HUES64 (cell line): ENCODE measurements around the gene MYRIP.

Source experiments
- H3K27ac ChIP-seq: 2 replicates; pipeline ENCODE4 v1.7.0; 2013; ENCODE audit warnings: low read depth, low read length, inconsistent platforms
- H3K27me3 ChIP-seq: 2 replicates; pipeline ENCODE4 v1.6.1; 2013; ENCODE audit warnings: mild to moderate bottlenecking, low read length; ENCODE audit not compliant: insufficient read depth
- H3K36me3 ChIP-seq: 2 replicates; pipeline ENCODE4 v1.6.1; 2013; ENCODE audit warnings: mild to moderate bottlenecking, low read length; ENCODE audit not compliant: insufficient read depth
- H3K4me1 ChIP-seq: 2 replicates; pipeline ENCODE4 v1.6.1; 2013; ENCODE audit warnings: mild to moderate bottlenecking, low read length, moderate library complexity; ENCODE audit not compliant: insufficient read depth
- H3K4me3 ChIP-seq: 2 replicates; pipeline ENCODE4 v1.5.1; 2013; ENCODE audit warnings: mild to moderate bottlenecking, low read length, moderate library complexity
- H3K9ac ChIP-seq: 2 replicates; pipeline ENCODE4 v1.6.1; 2013; ENCODE audit warnings: mild to moderate bottlenecking, low read depth, low read length
- H3K9me3 ChIP-seq: 2 replicates; pipeline ENCODE4 v1.6.1; 2013; ENCODE audit warnings: low read depth, low read length; ENCODE audit not compliant: insufficient read depth
- WGBS: fragments of 150-250, 120-280 bp; methylation state at CpG from one replicate; pipeline ENCODE4 v1.1.7; 2013; ENCODE audit warnings: missing lambda C conversion rate; 5-methylcytosine and 5-hydroxymethylcytosine counted together

The MYRIP gene

GRCh38 chr3:39849992-39850715 is 40.7 kb downstream of the MYRIP start:
- H3K27me3 ChIP-seq, result no peaks in the 10 kb centered on the region
- H3K27ac ChIP-seq, result no peak overlapping the region
- 90% methylated on average over 3 of the region's 3 CpGs for WGBS
- H3K9me3 ChIP-seq, result no peaks in the 10 kb centered on the region
- H3K9ac ChIP-seq, result no peak overlapping the region
- H3K4me1 ChIP-seq, result no peaks in the 10 kb centered on the region
- H3K36me3 ChIP-seq, result no peaks in the 10 kb centered on the region
- H3K4me3 ChIP-seq, result no peak overlapping the region

- no peak overlapping the region for H3K27ac ChIP-seq
- no peaks in the 10 kb centered on the region for H3K27me3 ChIP-seq
- WGBS, result 97% methylated on average over 2 of the region's 2 CpGs
Measured at GRCh38 chr3:39850716-39851032, 41.3 kb downstream of the MYRIP start.

DNA sequence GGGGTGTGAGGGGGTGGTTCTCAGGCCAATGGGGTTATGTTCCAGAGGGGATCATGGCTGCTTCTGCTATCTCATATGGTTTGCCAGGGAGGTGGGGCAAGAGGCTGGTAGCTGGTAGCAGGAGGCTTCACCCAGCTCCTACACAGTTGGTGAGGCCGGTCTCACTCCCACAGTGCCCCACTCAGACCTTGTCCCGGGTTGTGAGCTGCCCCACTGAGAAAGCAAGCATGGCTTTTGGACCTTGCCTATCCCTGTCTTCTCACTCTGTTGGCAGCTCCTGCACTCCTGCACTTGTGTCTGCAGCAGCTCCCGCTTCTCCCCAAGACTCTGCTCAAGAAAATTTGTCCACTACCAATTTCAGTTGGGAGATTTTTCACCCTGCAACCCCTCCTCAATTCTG is 46.1 kb downstream of the MYRIP start:
- Histone ChIP-seq H3K27me3 (no peaks in the 10 kb centered on the region), H3K4me1 (no peaks in the 10 kb centered on the region), H3K27ac (no peak overlapping the region), H3K9ac (no peak overlapping the region), H3K36me3 (no peaks in the 10 kb centered on the region), H3K9me3 (no peaks in the 10 kb centered on the region), H3K4me3 (no peak overlapping the region)
- WGBS, result 91% methylated on average over 3 of the region's 3 CpGs

More at GRCh38 chr3:39850716-39851032, 41.3 kb downstream of the MYRIP start:
- no peaks in the 10 kb centered on the region for H3K36me3 ChIP-seq
- no peaks in the 10 kb centered on the region for H3K4me1 ChIP-seq
- no peaks in the 10 kb centered on the region for H3K9me3 ChIP-seq
- H3K9ac ChIP-seq, result no peak overlapping the region
- H3K4me3 ChIP-seq, result no peak overlapping the region

DNA sequence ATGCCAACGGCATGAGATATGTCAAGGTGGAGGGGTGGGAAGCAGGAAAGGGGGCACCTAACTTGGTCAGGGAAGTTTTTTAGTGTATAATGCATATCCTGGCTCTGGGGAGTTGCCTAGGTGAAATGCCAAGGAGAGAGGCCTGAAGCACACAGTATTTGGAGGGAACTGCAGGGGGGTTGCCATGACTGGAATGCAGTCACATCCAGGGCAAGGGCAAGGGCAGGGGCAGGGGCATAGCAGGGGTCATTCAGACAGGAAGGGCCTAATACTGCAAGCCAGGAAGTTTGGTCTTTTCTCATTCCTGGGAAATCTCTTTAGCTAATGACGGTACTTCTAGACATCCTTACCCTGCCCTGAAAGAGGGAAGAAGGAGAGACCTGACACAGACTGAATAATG is 60.5 kb downstream of the MYRIP start:
- Histone ChIP-seq H3K27ac (no peak overlapping the region), H3K4me1 (no peaks in the 10 kb centered on the region), H3K4me3 (no peak overlapping the region), H3K9me3 (no peaks in the 10 kb centered on the region), H3K9ac (no peak overlapping the region), H3K27me3 (no peaks in the 10 kb centered on the region), H3K36me3 (no peaks in the 10 kb centered on the region)
- WGBS, result 92% methylated on average over 2 of the region's 2 CpGs

DNA sequence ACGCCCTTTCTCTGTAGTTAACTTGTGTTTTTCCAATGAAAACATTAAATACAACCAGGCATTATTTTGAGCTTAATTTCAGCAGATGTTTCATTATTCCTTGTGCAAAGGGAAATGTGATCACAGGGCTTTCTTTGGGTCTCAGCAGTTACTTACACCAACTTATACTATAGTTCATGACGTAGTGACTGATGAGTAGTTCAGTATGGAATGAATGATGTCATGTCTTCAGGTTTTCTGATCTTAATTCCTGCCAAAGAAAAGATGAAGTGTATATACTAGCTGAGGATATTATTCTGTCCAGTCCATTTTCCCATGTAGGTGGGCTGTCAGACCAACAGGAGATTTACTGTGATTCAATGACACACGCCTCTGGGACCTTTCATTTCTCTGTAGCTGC is 61.3 kb downstream of the MYRIP start:
- Histone ChIP-seq H3K9me3 (no peaks in the 10 kb centered on the region), H3K27me3 (no peaks in the 10 kb centered on the region), H3K9ac (no peak overlapping the region), H3K4me3 (no peak overlapping the region), H3K27ac (no peak overlapping the region), H3K36me3 (no peaks in the 10 kb centered on the region), H3K4me1 (no peaks in the 10 kb centered on the region)
- 76% methylated on average over 2 of the region's 3 CpGs for WGBS

- no peaks in the 10 kb centered on the region for H3K4me1 ChIP-seq
- no peaks in the 10 kb centered on the region for H3K27me3 ChIP-seq
- H3K36me3 ChIP-seq, result no peaks in the 10 kb centered on the region
- 100% methylated on average over 2 of the region's 2 CpGs for WGBS
- no peak overlapping the region for H3K27ac ChIP-seq
- H3K9me3 ChIP-seq, result peaks cover 6% of the 10 kb centered on the region; the same call in 1 of the 2 replicates
- no peak overlapping the region for H3K9ac ChIP-seq
- no peak overlapping the region for H3K4me3 ChIP-seq
Measured at GRCh38 chr3:39879581-39879980, 70.2 kb downstream of the MYRIP start.

DNA sequence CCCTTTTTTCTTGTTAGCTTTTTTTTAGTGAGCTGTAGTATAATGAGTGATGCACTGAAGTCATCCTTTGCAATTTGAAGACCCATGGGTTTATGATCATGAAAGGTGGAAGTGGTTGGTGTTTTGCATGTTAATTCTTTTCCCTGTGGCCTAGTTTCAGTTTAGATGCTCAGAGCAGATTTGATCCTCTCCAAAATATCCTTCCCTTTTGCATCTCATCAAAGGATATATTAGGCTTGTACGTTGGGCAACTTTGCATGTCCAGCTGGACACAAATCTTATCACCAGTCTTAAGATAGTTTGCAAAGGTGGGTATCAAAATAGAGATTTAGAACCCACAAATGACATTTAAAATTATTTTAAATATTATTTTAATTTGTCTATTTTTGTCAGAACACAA is 72.7 kb downstream of the MYRIP start:
- WGBS, result 100% methylated on average over 1 of the region's 1 CpG
- peaks cover 6% of the 10 kb centered on the region; the same call in 1 of the 2 replicates for H3K9me3 ChIP-seq

DNA sequence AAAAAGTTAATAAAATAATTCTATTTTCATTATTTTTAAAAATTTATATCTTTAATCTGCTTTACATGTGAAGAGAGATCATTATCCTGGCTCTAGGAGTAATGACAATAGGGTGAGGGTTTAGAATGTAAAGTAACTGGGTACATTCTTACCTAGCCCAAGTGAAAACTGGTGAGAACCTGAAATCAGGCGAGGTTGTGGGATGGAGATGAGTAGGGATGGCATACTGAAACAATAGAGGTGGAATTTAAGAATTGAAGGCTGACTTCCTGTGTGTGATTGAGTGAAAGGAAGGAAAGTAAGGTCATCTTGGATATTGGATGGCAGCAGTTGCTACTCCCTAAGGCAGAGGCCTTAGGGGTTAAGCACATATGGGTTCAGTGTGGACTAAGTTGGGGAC is 82.7 kb downstream of the MYRIP start:
- 75% methylated on average over 1 of the region's 1 CpG for WGBS
- no peaks in the 10 kb centered on the region for H3K36me3 ChIP-seq
- H3K9ac ChIP-seq, result no peak overlapping the region
- no peak overlapping the region for H3K4me3 ChIP-seq
- no peaks in the 10 kb centered on the region for H3K9me3 ChIP-seq
- no peak overlapping the region for H3K27ac ChIP-seq
- H3K4me1 ChIP-seq, result peaks cover 10% of the 10 kb centered on the region; the same call in 1 of the 2 replicates
- H3K27me3 ChIP-seq, result no peaks in the 10 kb centered on the region

More for the DNA sequence above, 72.7 kb downstream of the MYRIP start:
- Histone ChIP-seq H3K4me1 (no peaks in the 10 kb centered on the region), H3K27ac (no peak overlapping the region), H3K4me3 (no peak overlapping the region), H3K36me3 (no peaks in the 10 kb centered on the region), H3K27me3 (no peaks in the 10 kb centered on the region), H3K9ac (no peak overlapping the region)

DNA sequence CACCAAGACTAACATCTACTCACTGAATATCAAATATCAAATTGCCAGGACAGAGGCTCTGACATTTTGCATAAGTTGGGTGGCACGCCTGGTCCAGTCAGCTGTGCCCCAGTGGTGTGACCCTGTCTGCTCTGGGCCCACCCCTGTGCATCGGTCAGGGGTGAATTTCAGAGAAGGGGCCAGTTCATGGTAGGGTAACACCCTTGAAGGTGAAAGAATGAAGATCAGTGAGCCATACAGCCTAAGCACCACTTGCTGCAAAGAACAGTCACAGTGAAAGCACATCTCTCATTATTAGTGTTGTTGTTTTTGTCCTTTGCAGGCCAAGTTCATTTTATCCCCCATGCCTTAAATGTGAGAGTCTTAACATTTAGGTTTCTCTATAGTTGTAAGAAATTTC is 86.8 kb downstream of the MYRIP start:
- Histone ChIP-seq H3K4me1 (peaks cover 18% of the 10 kb centered on the region), H3K27me3 (no peaks in the 10 kb centered on the region), H3K27ac (no peak overlapping the region), H3K9ac (no peak overlapping the region), H3K4me3 (no peak overlapping the region), H3K9me3 (no peaks in the 10 kb centered on the region), H3K36me3 (no peaks in the 10 kb centered on the region)
- WGBS, result 95% methylated on average over 2 of the region's 2 CpGs

- WGBS, result 96% methylated on average over 4 of the region's 4 CpGs
- Histone ChIP-seq H3K4me1 (peaks cover 8% of the 10 kb centered on the region), H3K27ac (no peak overlapping the region), H3K9ac (no peak overlapping the region), H3K4me3 (no peak overlapping the region), H3K9me3 (no peaks in the 10 kb centered on the region), H3K27me3 (no peaks in the 10 kb centered on the region), H3K36me3 (no peaks in the 10 kb centered on the region)
Measured at GRCh38 chr3:39900462-39901002, 91.1 kb downstream of the MYRIP start.

- H3K4me1 ChIP-seq, result peaks cover 3% of the 10 kb centered on the region
- H3K36me3 ChIP-seq, result no peaks in the 10 kb centered on the region
- no peak overlapping the region for H3K9ac ChIP-seq
- 84% methylated on average over 1 of the region's 2 CpGs for WGBS
- no peaks in the 10 kb centered on the region for H3K27me3 ChIP-seq
- H3K27ac ChIP-seq, result no peak overlapping the region
- no peaks in the 10 kb centered on the region for H3K9me3 ChIP-seq
- no peak overlapping the region for H3K4me3 ChIP-seq
Measured at GRCh38 chr3:39903253-39903652, 93.8 kb downstream of the MYRIP start.

GRCh38 chr3:39905788-39906187 is 96.4 kb downstream of the MYRIP start:
- Histone ChIP-seq H3K9me3 (no peaks in the 10 kb centered on the region), H3K36me3 (no peaks in the 10 kb centered on the region), H3K9ac (no peak overlapping the region), H3K4me1 (no peaks in the 10 kb centered on the region), H3K27ac (no peak overlapping the region), H3K27me3 (no peaks in the 10 kb centered on the region), H3K4me3 (no peak overlapping the region)
- WGBS, result 94% methylated on average over 2 of the region's 2 CpGs
